Activated CD4-positive, alpha-beta T cell treated with anti-CD3 and anti-CD28 coated beads, Interleukin-2, amount 10 ng/mL, durations not matched to agents 24 days and 14 days (primary cell): ENCODE measurements around the gene AP3S2. TPM values are rescaled to one million over a fixed set of nuclear protein-coding genes. Genes with fewer than 3 reads are reported as not detected.

ENCODE experiments used
- DNase-seq: peaks from one replicate; pipeline ENCODE4 v3.0.0; 2022
- H3K27ac Mint-ChIP-seq: one replicate; pipeline ENCODE4 v1.8.0; 2022; ENCODE audit warnings: mild to moderate bottlenecking, mixed read lengths
- H3K27me3 Mint-ChIP-seq: one replicate; pipeline ENCODE4 v1.8.0; 2022; ENCODE audit warnings: mixed read lengths
- H3K36me3 Mint-ChIP-seq: one replicate; pipeline ENCODE4 v1.8.0; 2022; ENCODE audit warnings: low read depth, mild to moderate bottlenecking, mixed read lengths
- H3K4me1 Mint-ChIP-seq: one replicate; pipeline ENCODE4 v1.8.0; 2021; ENCODE audit warnings: mixed read lengths
- H3K4me3 Mint-ChIP-seq: one replicate; pipeline ENCODE4 v1.8.0; 2022; ENCODE audit warnings: mild to moderate bottlenecking, moderate library complexity, mixed read lengths
- H3K9me3 Mint-ChIP-seq: one replicate; pipeline ENCODE4 v1.8.0; 2021; ENCODE audit warnings: mixed read lengths
- intact Hi-C: fragments of 100-400 bp; cut with micrococcal nuclease; formaldehyde crosslinking; loops from one replicate; pipeline ENCODE4 v1.15.1; 2023
- total RNA-seq: library from RNA; stranded (reverse); gene quantifications from 2 replicates; pipeline ENCODE4 v1.2.3, GENCODE V29; 2022

Gene AP3S2
- total RNA-seq, 1 donor from 2014 or later: 20.6 TPM

DNA sequence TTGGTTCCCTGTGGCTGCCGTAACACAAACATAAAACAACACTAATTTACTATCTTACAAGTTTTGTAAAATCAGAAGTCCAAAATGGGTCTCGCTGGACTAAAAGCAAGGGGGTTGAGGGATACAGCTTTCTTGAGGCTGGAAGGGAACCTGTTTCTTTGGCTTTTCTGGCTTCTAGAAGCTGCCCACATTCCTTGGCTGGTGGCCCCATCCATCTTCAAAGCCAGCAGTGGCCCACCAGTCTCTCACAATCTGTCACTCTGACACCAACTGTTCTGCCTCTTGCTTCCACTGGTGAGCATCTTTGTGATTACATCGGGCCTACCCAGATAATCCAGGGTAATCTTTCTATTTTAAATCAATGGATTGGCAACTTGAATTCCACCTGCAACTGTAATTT lies 78.0 kb downstream of the AP3S2 start:
- Mint-ChIP-seq H3K27me3 (peaks cover 39% of the 10 kb centered on the region), H3K4me1 (peaks cover 9% of the 10 kb centered on the region), H3K27ac (no peak overlapping the region), H3K4me3 (peak overlapping the region; percentile 79), H3K9me3 (peaks cover 4% of the 10 kb centered on the region), H3K36me3 (peaks cover 5% of the 10 kb centered on the region)
- intact Hi-C loops: no loop called here
- DNase-seq: no peak

DNA sequence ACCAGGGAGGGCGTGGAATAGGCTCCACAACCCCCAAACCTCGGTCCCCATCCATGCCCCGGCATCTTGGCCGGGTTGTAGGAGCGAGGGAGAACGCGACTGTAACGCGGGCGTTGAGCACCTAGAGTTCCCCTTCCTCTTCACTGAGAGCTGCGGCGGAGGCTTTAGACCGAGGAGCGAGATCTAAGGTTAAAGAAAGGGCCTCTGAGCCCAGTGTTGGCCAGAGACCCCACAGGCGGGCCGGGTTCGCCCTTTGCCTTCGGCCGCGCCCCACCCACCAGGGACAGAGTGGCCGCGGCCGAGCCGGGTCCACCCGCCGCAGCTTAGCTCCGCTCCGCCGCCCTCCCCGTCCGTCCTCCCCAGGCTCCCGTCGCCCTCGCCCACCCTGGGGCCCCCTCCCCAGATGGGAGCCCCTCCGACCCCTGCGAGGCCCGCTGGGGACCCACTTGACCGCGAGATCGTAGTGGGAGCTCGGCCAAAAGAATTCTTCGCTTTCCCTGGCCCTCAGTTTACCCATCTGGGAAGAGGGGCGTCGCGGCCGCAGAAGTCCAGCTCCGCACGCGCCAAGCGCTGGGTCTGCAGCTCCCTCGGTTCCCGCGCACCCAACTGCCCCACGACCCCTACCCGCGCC lies 79.6 kb downstream of the AP3S2 start:
- DNase-seq: no peak
- intact Hi-C loops: no loop called here
- Mint-ChIP-seq H3K4me1 (peaks cover 10% of the 10 kb centered on the region), H3K27ac (no peak overlapping the region), H3K9me3 (peaks cover 4% of the 10 kb centered on the region), H3K4me3 (peak overlapping the region; percentile 79), H3K27me3 (peaks cover 33% of the 10 kb centered on the region), H3K36me3 (peaks cover 5% of the 10 kb centered on the region)

DNA sequence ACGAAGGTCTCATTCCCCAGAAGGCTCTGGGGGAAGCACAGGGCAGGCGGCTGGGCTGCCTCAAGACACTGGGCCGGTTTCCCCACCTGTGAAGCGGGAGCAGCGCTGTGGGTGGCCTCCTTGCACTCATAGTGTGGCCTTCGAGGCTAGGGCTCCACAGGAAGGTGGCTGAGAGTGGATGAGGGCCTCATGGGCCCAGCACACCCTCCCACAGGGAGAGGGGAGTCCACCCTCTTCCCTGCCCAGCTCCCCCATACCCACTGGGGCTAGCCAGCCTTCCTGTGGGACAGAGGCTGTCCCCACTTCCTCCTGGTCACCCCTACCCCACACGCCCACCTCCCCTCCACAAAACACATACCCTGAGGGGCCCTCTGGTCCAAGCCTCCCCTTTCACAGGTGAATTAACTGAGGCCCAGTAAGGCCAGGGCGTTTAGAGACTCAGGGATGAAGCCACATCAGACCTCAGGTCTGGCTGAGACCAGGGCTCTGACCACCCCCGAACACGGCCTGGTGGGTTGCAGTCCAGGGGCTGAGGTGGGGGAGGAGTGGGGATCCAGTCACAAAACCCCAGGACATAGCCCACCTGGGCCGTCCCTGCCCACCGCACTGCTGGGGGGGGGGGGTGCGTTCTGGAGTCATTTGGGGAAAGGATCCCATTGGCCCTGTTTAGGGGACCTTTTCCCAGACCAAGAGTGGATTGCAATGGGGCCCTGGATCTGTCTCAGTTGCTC lies 80.2 kb downstream of the AP3S2 start:
- H3K27me3 Mint-ChIP-seq: peaks cover 33% of the 10 kb centered on the region
- H3K4me1 Mint-ChIP-seq: peaks cover 10% of the 10 kb centered on the region
- no peak overlapping the region for H3K27ac Mint-ChIP-seq
- peak overlapping the region; percentile 45 for H3K4me3 Mint-ChIP-seq
- H3K9me3 Mint-ChIP-seq: peaks cover 4% of the 10 kb centered on the region
- DNase-seq: no peak
- peaks cover 5% of the 10 kb centered on the region for H3K36me3 Mint-ChIP-seq
- intact Hi-C loops: no loop called here

DNA sequence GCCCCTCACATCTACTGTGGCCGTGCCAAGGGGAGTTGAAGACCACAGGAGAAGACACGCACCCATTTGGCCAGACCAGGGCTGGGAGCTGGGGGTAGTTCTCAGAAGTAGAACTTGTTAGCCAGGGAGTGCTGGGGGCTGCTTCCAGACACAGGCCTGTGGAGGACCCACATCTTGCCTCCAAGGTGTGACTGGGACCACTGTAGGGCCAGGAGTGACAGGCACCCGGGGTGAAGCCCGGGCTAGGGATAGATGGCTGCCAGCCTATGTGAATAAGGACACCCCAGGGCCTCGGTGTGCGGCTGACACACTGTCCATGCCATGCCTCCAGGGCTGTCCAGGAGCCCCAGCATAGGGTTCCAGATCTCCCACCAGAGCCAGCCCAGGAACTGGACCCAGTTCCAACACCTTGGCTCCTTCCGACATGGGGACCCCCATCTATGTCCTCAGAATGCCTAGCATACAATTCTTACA lies 80.9 kb downstream of the AP3S2 start:
- H3K4me1 Mint-ChIP-seq: peaks cover 10% of the 10 kb centered on the region
- H3K27ac Mint-ChIP-seq: no peak overlapping the region
- intact Hi-C loops: no loop called here

DNA sequence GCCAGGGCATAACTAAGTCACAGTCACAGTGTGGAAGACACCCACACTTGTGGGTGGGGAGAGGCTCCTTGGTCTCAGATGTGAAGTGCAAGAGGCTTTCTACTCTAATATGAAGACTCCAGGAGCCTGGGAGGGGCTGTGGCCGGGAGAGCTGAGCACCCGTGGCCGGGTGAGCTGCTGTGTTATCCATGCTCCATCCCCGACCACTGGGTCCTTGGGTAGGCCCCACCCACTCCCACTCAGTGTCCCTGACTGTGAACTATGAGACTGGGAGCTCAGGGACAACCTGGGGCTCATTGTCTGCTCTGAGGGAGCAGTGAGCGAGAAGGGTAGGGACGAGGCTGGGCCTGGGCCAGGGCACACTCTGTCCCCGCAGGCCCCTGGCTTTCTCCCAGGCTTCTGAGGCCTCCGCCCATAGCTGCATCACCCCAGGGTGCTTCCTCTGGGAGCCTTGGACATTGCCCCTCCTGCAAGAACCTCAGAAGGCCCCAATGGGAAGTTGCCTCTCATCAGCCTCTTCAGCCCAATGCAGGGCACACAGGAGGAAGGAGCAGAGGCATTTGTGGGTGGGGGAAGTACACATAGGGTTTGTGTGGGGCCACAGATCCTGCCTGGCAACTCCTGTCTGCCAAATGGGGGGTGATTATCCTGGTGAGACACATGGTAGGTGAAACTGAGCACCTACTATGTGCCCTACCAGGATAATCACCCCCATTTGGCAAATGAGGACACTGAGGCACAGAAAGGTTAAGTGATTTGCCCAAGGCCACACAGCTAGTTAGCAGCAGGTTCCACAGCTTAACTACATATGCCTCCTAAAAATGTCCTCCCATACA lies 81.6 kb downstream of the AP3S2 start:
- Mint-ChIP-seq H3K9me3 (peaks cover 4% of the 10 kb centered on the region), H3K36me3 (peaks cover 5% of the 10 kb centered on the region), H3K27me3 (peaks cover 25% of the 10 kb centered on the region), H3K4me1 (peaks cover 10% of the 10 kb centered on the region), H3K4me3 (no peak overlapping the region), H3K27ac (no peak overlapping the region)
- DNase-seq: no peak
- intact Hi-C loops: no loop called here

More for the DNA sequence above, 80.9 kb downstream of the AP3S2 start:
- Mint-ChIP-seq H3K9me3 (peaks cover 4% of the 10 kb centered on the region), H3K4me3 (no peak overlapping the region), H3K27me3 (peaks cover 29% of the 10 kb centered on the region), H3K36me3 (peaks cover 5% of the 10 kb centered on the region)
- DNase-seq: no peak

DNA sequence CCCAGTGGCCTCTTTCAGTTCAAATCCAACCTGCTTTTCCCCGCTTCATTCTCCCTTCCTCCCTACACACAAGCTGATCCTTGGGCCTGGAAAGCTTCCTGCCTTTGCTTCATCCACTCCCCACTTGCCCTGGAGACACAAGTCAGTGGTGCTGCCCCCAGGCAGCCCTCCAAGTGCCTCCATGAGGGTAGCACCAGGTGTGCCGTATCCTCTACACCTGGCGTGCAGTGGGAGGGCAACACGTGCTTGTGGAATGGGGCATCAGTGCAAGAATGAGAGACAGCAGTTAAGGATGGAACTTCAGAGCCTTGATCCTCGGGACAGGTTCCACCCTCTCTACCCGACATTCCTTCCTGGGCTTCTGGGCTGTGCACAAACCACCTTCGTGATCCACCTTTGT lies 83.0 kb downstream of the AP3S2 start:
- Mint-ChIP-seq H3K4me1 (peaks cover 10% of the 10 kb centered on the region), H3K27ac (no peak overlapping the region), H3K9me3 (no peaks in the 10 kb centered on the region), H3K36me3 (peaks cover 4% of the 10 kb centered on the region), H3K4me3 (no peak overlapping the region), H3K27me3 (peaks cover 14% of the 10 kb centered on the region)
- no peak for DNase-seq
- intact Hi-C loops: no loop called here

DNA sequence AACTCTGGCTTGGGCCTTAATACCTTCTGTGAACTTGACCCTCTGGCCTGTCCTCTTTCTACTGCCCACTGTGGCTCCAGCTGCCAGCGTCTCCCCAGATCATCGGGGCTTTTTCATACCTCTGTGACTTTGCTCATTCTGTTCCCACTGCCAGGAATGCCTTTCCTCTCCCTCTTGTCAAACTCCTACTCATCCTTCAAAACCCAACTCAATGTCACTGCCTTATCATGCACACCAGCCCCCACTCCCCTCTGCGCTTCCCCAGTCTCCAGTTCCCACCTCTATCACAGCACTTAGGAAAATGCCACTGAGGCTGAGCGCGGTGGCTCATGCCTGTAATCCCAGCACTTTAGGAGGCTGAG lies 84.0 kb downstream of the AP3S2 start:
- H3K4me3 Mint-ChIP-seq: no peak overlapping the region
- H3K9me3 Mint-ChIP-seq: no peaks in the 10 kb centered on the region
- H3K4me1 Mint-ChIP-seq: peaks cover 7% of the 10 kb centered on the region
- intact Hi-C loops: no loop called here
- H3K27me3 Mint-ChIP-seq: peaks cover 5% of the 10 kb centered on the region
- DNase-seq: no peak
- no peak overlapping the region for H3K27ac Mint-ChIP-seq
- H3K36me3 Mint-ChIP-seq: no peaks in the 10 kb centered on the region

DNA sequence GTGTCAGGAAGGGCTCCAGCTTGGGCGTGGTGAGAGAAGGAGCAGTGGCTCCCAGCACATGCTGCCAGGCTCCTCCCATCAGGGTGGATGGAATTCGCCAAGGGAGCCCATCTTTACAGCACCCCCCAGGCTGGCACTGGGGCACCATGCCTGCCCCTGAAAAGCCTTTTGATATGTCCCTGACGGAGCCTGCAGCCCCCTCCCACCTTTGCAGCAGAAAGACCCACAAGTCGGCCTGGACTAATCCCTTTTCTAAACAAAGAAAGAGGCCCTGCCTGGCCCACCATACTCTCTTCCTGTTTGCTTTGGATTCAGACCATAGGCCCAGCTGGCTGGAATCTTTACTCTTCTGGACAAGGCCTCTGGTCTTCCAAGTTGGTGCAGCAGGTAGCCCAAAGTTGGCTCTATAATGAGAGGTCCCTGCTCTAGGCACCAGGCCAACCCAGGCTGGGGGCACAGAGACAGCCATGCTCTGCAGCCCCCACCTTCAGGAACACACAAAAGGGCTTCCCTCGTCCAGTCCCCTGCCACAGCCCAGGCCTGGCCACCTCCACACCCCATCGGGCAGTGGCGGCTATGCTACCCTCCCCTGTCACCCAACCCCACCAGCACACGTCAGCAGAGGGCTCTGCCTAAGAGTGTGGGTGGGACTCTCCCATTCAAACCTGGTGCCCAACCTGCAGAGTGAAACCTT lies 84.6 kb downstream of the AP3S2 start:
- H3K36me3 Mint-ChIP-seq: no peaks in the 10 kb centered on the region
- no peak overlapping the region for H3K4me3 Mint-ChIP-seq
- intact Hi-C loops: no loop called here
- peaks cover 5% of the 10 kb centered on the region for H3K27me3 Mint-ChIP-seq
- DNase-seq: no peak
- no peak overlapping the region for H3K27ac Mint-ChIP-seq
- peaks cover 7% of the 10 kb centered on the region for H3K4me1 Mint-ChIP-seq
- no peaks in the 10 kb centered on the region for H3K9me3 Mint-ChIP-seq

DNA sequence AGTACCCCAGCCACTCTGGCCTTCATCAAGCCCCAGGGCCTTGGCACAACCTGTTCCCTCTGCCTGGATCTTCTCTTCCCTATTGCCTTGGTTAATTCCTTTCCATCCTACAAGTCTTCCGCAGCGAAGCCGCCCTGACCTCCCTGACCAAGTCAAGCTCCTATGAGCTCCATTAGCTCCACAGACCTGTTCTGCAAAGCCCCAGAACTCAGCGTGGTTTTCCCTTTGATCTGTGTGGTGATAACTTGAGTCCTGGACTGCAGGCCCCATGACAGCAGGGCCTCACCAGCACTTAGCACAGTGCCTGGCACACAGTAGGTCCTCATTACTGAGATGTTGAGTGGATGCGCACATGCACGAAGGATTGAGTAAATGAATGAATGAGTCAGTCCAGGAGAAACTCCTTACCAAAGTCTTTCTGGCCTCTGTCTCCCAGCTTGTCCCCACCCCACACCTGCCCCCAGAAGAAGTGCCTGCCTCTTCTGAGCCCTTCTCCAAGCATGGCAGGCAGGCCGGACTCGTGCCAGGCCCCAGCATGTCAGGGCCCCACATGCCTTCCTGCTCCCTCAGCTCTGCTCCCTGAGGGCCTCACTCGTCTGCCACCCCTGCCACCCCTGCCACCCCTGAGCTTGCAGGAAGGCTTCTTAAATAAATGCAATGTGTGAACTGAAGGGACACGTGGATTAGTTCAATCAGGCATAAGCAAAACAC lies 85.5 kb downstream of the AP3S2 start:
- H3K27me3 Mint-ChIP-seq: no peaks in the 10 kb centered on the region
- H3K27ac Mint-ChIP-seq: no peak overlapping the region
- H3K4me1 Mint-ChIP-seq: peaks cover 5% of the 10 kb centered on the region
- H3K4me3 Mint-ChIP-seq: no peak overlapping the region
- intact Hi-C loops: no loop called here
- H3K9me3 Mint-ChIP-seq: no peaks in the 10 kb centered on the region
- no peak for DNase-seq
- H3K36me3 Mint-ChIP-seq: no peaks in the 10 kb centered on the region

DNA sequence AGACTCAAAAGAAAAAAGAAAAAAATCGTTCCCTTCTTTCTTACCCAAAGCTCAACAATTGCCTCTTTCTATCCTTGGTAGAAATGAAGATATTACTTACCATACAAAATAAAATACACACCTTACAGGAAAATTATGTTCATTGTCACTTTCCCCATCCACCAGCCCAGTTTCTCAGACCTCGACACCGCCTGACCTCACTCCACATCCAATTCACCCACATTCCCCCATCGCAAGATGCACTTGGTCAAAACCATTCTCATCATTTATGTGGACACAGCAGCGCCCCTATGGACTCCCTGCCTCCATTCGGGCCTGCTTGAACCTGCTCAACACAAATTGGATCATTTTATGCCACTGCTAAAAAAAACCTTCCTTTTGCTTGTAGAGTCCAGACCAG lies 86.1 kb downstream of the AP3S2 start:
- intact Hi-C loops: no loop called here
- Mint-ChIP-seq H3K27me3 (no peaks in the 10 kb centered on the region), H3K36me3 (no peaks in the 10 kb centered on the region), H3K27ac (no peak overlapping the region), H3K4me3 (no peak overlapping the region), H3K9me3 (no peaks in the 10 kb centered on the region), H3K4me1 (peaks cover 5% of the 10 kb centered on the region)
- DNase-seq: no peak

DNA sequence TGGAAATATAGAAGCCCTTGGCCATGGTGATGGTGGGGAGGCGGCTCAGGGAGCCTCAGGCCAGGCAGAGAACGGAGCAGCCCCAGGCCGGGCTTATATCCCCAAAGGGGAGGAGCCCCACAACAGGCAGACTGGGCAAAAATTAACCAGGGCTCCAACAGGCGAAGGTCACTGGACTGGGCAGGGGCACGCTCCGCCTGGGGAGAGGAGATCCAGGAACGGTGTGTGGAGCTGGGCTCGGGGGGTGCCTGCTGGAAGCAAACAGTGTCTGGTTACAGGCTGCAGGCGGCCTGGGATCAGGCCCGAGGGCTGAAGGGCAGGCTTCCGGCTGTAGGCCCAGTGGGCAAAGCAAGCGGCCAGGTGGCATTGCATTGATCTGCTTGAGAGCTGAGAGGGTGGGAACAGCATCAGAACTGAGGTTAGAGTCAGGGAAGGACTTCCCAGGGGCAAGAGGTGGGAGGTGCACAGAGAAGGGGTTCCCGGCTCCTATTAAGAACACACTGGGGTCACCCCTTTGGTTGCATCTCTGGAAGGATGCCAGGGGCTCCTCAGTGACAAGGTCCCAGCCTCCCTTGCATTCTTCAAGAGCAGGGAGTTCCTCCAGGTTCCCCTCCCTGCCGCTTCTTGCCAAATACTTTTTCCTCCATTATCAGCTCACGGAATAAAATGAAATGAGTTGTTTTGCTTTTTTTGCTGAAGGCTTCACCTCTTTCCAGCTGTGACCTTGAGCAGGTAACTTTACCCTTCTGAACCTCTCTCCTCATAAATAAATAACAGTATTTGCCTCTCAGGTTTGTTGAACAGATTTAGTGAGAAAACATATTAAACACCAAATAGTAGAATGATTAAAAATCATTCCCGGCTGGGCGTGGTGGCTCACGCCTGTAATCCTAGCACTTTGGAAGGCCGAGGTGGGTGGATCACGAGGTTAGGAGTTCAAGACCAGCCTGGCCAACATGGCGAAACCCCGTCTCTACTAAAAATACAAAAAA lies 86.9 kb downstream of the AP3S2 start:
- H3K36me3 Mint-ChIP-seq: no peaks in the 10 kb centered on the region
- intact Hi-C loops: no loop called here
- peaks cover 3% of the 10 kb centered on the region for H3K4me1 Mint-ChIP-seq
- DNase-seq: no peak
- no peak overlapping the region for H3K27ac Mint-ChIP-seq
- H3K4me3 Mint-ChIP-seq: no peak overlapping the region
- H3K27me3 Mint-ChIP-seq: no peaks in the 10 kb centered on the region
- no peaks in the 10 kb centered on the region for H3K9me3 Mint-ChIP-seq

DNA sequence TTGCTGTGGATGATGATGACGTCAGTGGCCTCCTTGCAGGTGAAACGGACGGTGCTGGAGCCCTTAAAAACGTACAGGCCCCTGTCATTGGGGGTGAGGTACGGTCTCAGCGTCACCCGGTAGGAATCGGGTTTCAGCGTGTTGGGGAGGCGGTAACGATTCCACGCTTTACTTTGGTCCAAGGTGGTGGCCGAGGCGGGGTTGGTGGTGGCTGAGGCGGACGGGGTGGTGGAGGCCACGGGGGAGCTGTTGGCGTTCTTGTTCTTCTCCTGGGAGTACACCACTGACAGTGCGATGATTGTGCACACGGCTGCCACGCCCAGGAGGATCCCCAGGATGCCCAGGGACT lies 87.6 kb downstream of the AP3S2 start:
- no peak overlapping the region for H3K27ac Mint-ChIP-seq
- intact Hi-C loops: no loop called here
- no peaks in the 10 kb centered on the region for H3K27me3 Mint-ChIP-seq
- H3K4me3 Mint-ChIP-seq: no peak overlapping the region
- no peak for DNase-seq
- H3K36me3 Mint-ChIP-seq: no peaks in the 10 kb centered on the region
- H3K9me3 Mint-ChIP-seq: no peaks in the 10 kb centered on the region
- peaks cover 1% of the 10 kb centered on the region for H3K4me1 Mint-ChIP-seq
